Fibroblast of skin of back (primary cell): ENCODE results near the gene TBCD.

ENCODE experiments used
- DNase-seq: peaks from one replicate; pipeline ENCODE4 v3.0.0-alpha.2; 2013

TBCD gene

GRCh38 chr17:82889496-82890338, 137.9 kb downstream of the TBCD start:
- DNase-seq, result no peak

- DNase-seq, result no peak
These were observed 138.5 kb downstream of the TBCD start for GRCh38 chr17:82890339-82890730.

- no peak for DNase-seq
These were observed 139.2 kb downstream of the TBCD start for GRCh38 chr17:82890926-82891678.

GRCh38 chr17:82891911-82892310, 140.0 kb downstream of the TBCD start:
- DNase-seq, result no peak

- no peak for DNase-seq
These were observed 141.2 kb downstream of the TBCD start for GRCh38 chr17:82892899-82893565.

- no peak for DNase-seq
These were observed 141.9 kb downstream of the TBCD start for GRCh38 chr17:82893779-82894178.

- DNase-seq, result no peak
These were observed 142.5 kb downstream of the TBCD start for GRCh38 chr17:82894389-82894788.

- no peak for DNase-seq
These were observed 143.2 kb downstream of the TBCD start for GRCh38 chr17:82895087-82895486.

- DNase-seq, result no peak
These were observed 144.5 kb downstream of the TBCD start for GRCh38 chr17:82896071-82897000.

GRCh38 chr17:82897514-82898249, 145.8 kb downstream of the TBCD start:
- DNase-seq, result no peak

- no peak for DNase-seq
These were observed 147.2 kb downstream of the TBCD start for GRCh38 chr17:82898976-82899514.

GRCh38 chr17:82899941-82900340, 148.1 kb downstream of the TBCD start:
- DNase-seq, result no peak

- peak; percentile 67 for DNase-seq
These were observed 148.9 kb downstream of the TBCD start for GRCh38 chr17:82900741-82901140.

GRCh38 chr17:82901356-82901755, 149.5 kb downstream of the TBCD start:
- DNase-seq, result no peak

- no peak for DNase-seq
These were observed 150.0 kb downstream of the TBCD start for GRCh38 chr17:82901856-82902255.

- no peak for DNase-seq
These were observed 151.4 kb downstream of the TBCD start for GRCh38 chr17:82902972-82903874.

GRCh38 chr17:82905130-82905529, 153.3 kb downstream of the TBCD start:
- no peak for DNase-seq

- DNase-seq, result no peak
These were observed 156.1 kb downstream of the TBCD start for GRCh38 chr17:82907797-82908542.

- DNase-seq, result no peak
These were observed 156.8 kb downstream of the TBCD start for GRCh38 chr17:82908543-82909160.
